DND-41 (cell line): ENCODE results near the gene NR3C1.

ENCODE experiments used
- ATAC-seq: fragments of 200-7000 bp; cut with Tn5 transposase; 3 replicates; pipeline ENCODE4 v1.9.1; 2021; ENCODE audit warnings: low read depth; ENCODE audit not compliant: insufficient read depth
- DNase-seq: peaks from one replicate; pipeline ENCODE4 v3.0.0-alpha.2; 2020
- H2AFZ ChIP-seq: 2 replicates; pipeline ENCODE4 v1.6.0; 2012; ENCODE audit warnings: low read depth, low read length
- H3K27ac ChIP-seq: 2 replicates; pipeline ENCODE4 v1.5.1; 2012; ENCODE audit warnings: low read length, inconsistent platforms
- H3K27me3 ChIP-seq: fragments of 200-600 bp; sonication (generic); 2 replicates; pipeline ENCODE4 v1.6.0; 2012; ENCODE audit warnings: low read length, mild to moderate bottlenecking, inconsistent platforms; ENCODE audit not compliant: insufficient read depth, poor library complexity
- H3K36me3 ChIP-seq: 2 replicates; pipeline ENCODE4 v1.5.1; 2012; ENCODE audit warnings: low read length, inconsistent platforms; ENCODE audit not compliant: insufficient read depth
- H3K4me1 ChIP-seq: 2 replicates; pipeline ENCODE4 v1.5.1; 2012; ENCODE audit warnings: mild to moderate bottlenecking, low read length; ENCODE audit not compliant: insufficient read depth
- H3K4me2 ChIP-seq: 2 replicates; pipeline ENCODE4 v1.6.0; 2012; ENCODE audit warnings: mild to moderate bottlenecking, moderate library complexity, low read length, inconsistent platforms; ENCODE audit not compliant: insufficient read depth
- H3K4me3 ChIP-seq, 2 experiments: fragments of 200-600 bp in 1 of 2; shearing (Covaris generic) in 1 of 2; 2 replicates each; pipeline ENCODE4 v1.5.1; 2012 to 2016; ENCODE audit warnings: inconsistent platforms in 2 of 2, low read length in 2 of 2, mild to moderate bottlenecking in 2 of 2, low read depth in 1 of 2, moderate library complexity in 1 of 2
- H3K79me2 ChIP-seq: 2 replicates; pipeline ENCODE4 v1.6.0; 2012; ENCODE audit warnings: low read length, inconsistent platforms; ENCODE audit not compliant: insufficient read depth
- H3K9ac ChIP-seq: 2 replicates; pipeline ENCODE4 v1.6.0; 2012; ENCODE audit warnings: low read depth, mild to moderate bottlenecking, inconsistent platforms, low read length, moderate library complexity
- H3K9me3 ChIP-seq: 2 replicates; pipeline ENCODE4 v1.5.1; 2012; ENCODE audit warnings: low read length, moderate library complexity, mild to moderate bottlenecking, inconsistent platforms; ENCODE audit not compliant: insufficient read depth, severe bottlenecking
- H4K20me1 ChIP-seq: 2 replicates; pipeline ENCODE4 v1.6.0; 2012; ENCODE audit warnings: low read length; ENCODE audit not compliant: insufficient read depth
- CTCF ChIP-seq: IDR thresholded peaks from 2 replicates; pipeline ENCODE4 v1.5.1; 2012; ENCODE audit warnings: borderline replicate concordance, low read length, moderate library complexity, mild to moderate bottlenecking; ENCODE audit not compliant: poor library complexity, severe bottlenecking; ENCODE audit errors: extremely low read depth
- EZH2 ChIP-seq: IDR thresholded peaks from 3 replicates; pipeline ENCODE4 v1.6.1; 2012; ENCODE audit warnings: borderline replicate concordance, low read depth, mild to moderate bottlenecking, moderate library complexity, low read length, inconsistent platforms; ENCODE audit not compliant: severe bottlenecking

NR3C1 gene

GRCh38 chr5:143404416-143405062 lies 1.1 kb upstream of the NR3C1 start:
- H3K27ac ChIP-seq, result peak overlapping the region; percentile 96
- peak overlapping the region; percentile 81 for H3K4me2 ChIP-seq
- peak overlapping the region; percentile 97 for H3K9ac ChIP-seq
- TF ChIP-seq CTCF (no peak), EZH2 (no peak)
- H2AFZ ChIP-seq, result peak overlapping the region; percentile 79
- ATAC-seq (peak; percentile 51), DNase-seq (peak; percentile 80)
- no peaks in the 10 kb centered on the region for H3K27me3 ChIP-seq
- H3K9me3 ChIP-seq, result no peaks in the 10 kb centered on the region
- H3K4me1 ChIP-seq, result peaks cover 68% of the 10 kb centered on the region
- peaks cover 88% of the 10 kb centered on the region for H3K79me2 ChIP-seq
- H3K36me3 ChIP-seq, result peaks cover 23% of the 10 kb centered on the region
- H4K20me1 ChIP-seq, result peaks cover 29% of the 10 kb centered on the region
- peak overlapping the region; percentile 66 to 81 for H3K4me3 ChIP-seq

GRCh38 chr5:143403334-143403592 lies 223 bp downstream of the NR3C1 start:
- peaks cover 69% of the 10 kb centered on the region for H3K4me1 ChIP-seq
- peaks cover 40% of the 10 kb centered on the region for H4K20me1 ChIP-seq
- no peak for DNase-seq
- peak overlapping the region; percentile 66 for H2AFZ ChIP-seq
- ATAC-seq, result peak; percentile 7
- H3K79me2 ChIP-seq, result peaks cover 88% of the 10 kb centered on the region
- peak overlapping the region; percentile 94 for H3K27ac ChIP-seq
- peak overlapping the region; percentile 86 for H3K4me2 ChIP-seq
- H3K36me3 ChIP-seq, result peaks cover 32% of the 10 kb centered on the region
- peak overlapping the region; percentile 76 to 93; a peak in 3 of 4 replicates for H3K4me3 ChIP-seq
- no peaks in the 10 kb centered on the region for H3K27me3 ChIP-seq
- peak overlapping the region; percentile 97 for H3K9ac ChIP-seq
- H3K9me3 ChIP-seq, result no peaks in the 10 kb centered on the region
- no peak for TF ChIP-seq EZH2
- TF ChIP-seq CTCF, result no peak

- ATAC-seq, result no peak
- Histone ChIP-seq H3K4me2 (peak overlapping the region; percentile 86), H3K9ac (peak overlapping the region; percentile 97), H3K9me3 (no peaks in the 10 kb centered on the region), H2AFZ (peak overlapping the region; percentile 66), H3K27ac (peak overlapping the region; percentile 94), H3K4me3 (peak overlapping the region; percentile 76 to 93), H3K27me3 (no peaks in the 10 kb centered on the region), H3K4me1 (peaks cover 70% of the 10 kb centered on the region), H3K36me3 (peaks cover 33% of the 10 kb centered on the region), H4K20me1 (peaks cover 43% of the 10 kb centered on the region), H3K79me2 (peaks cover 88% of the 10 kb centered on the region)
- DNase-seq, result peak; percentile 63
- TF ChIP-seq CTCF, result peak; percentile 20
- TF ChIP-seq EZH2, result no peak
Measured at GRCh38 chr5:143402553-143403333, 743 bp downstream of the NR3C1 start.
